Stimulated activated CD4-positive, alpha-beta T cell treated with anti-CD3 and anti-CD28 coated beads, Interleukin-15, amount 100 ng/mL, for 1 hour (primary cell): Measurements from ENCODE around the gene TRIM42.

ENCODE experiments used
- DNase-seq, 2 donors: peaks; one replicate each; pipeline ENCODE4 v3.0.0-alpha.2; 2020; ENCODE audit warnings: low read depth in 1 of 2, low spot score in 1 of 2

The TRIM42 gene

GRCh38 chr3:140677764-140678163 lies at the start of gene TRIM42:
Gene TRIM42, plus strand, starts transcription at chr3:140678064. Its CDS starts 166 bp downstream, at chr3:140678230.
- DNase-seq: no peak

GRCh38 chr3:140628606-140629005 lies 49.3 kb upstream of the TRIM42 start:
- DNase-seq: no peak

- no peak for DNase-seq
These were observed 48.3 kb upstream of the TRIM42 start for GRCh38 chr3:140629357-140630137.

GRCh38 chr3:140630366-140630765 lies 47.5 kb upstream of the TRIM42 start:
- DNase-seq: no peak

GRCh38 chr3:140630866-140631265 lies 47.0 kb upstream of the TRIM42 start:
- DNase-seq: no peak

GRCh38 chr3:140635276-140635675 lies 42.6 kb upstream of the TRIM42 start:
- DNase-seq: no peak

- DNase-seq: no peak
These were observed 41.3 kb upstream of the TRIM42 start for GRCh38 chr3:140636406-140637138.

GRCh38 chr3:140651287-140651686 lies 26.6 kb upstream of the TRIM42 start:
- no peak for DNase-seq

GRCh38 chr3:140655678-140656077 lies 22.2 kb upstream of the TRIM42 start:
- DNase-seq: no peak

- no peak for DNase-seq
These were observed 13.8 kb upstream of the TRIM42 start for GRCh38 chr3:140664111-140664510.

GRCh38 chr3:140682586-140682985 lies 4.7 kb downstream of the TRIM42 start:
- no peak for DNase-seq

GRCh38 chr3:140686128-140686527 lies 8.3 kb downstream of the TRIM42 start:
- no peak for DNase-seq

GRCh38 chr3:140686948-140687347 lies 9.1 kb downstream of the TRIM42 start:
- DNase-seq: no peak

GRCh38 chr3:140695361-140696061 lies 17.6 kb downstream of the TRIM42 start:
- DNase-seq: no peak

- DNase-seq: no peak
These were observed 21.8 kb downstream of the TRIM42 start for GRCh38 chr3:140699516-140700231.

- DNase-seq: no peak
These were observed 24.4 kb downstream of the TRIM42 start for GRCh38 chr3:140702281-140702680.

GRCh38 chr3:140703496-140703895 lies 25.6 kb downstream of the TRIM42 start:
- DNase-seq: no peak

GRCh38 chr3:140704733-140705132 lies 26.9 kb downstream of the TRIM42 start:
- DNase-seq: no peak

- no peak for DNase-seq
These were observed 28.1 kb downstream of the TRIM42 start for GRCh38 chr3:140705954-140706353.

- no peak for DNase-seq
These were observed 28.5 kb downstream of the TRIM42 start for GRCh38 chr3:140706360-140706759.

GRCh38 chr3:140708815-140709214 lies 31.0 kb downstream of the TRIM42 start:
- DNase-seq: no peak
